ENCODE measurements around the gene NCAM1. TPM values are rescaled to one million over a fixed set of nuclear protein-coding genes. Genes with fewer than 3 reads are reported as not detected.

NCAM1 gene
- total and polyA plus RNA-seq, 2 of the 13 experiments (the other 11 are each of a cell fraction or from before 2014, with no cell fraction given): 0.05 TPM; not detected in 1

DNA sequence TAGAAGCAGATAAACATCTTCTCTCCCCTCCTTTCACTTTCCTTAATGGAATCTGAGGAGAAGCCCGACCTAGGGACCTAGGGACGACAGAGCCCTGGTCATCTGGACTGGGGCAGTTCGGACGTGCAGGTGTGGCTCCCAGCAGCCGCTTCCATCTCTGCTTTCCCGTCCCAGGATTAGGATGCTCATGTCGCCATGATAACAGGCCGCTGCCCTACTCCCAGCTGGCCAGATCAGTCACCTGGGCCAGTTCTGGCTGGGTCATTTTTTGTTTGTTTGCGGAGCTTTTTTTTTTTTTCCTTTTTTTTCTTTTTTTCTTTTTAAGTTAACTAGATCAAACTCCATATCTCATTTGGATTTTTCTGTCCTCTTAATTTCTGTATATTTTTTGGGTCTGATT is 186.9 kb downstream of the NCAM1 start:
- TF ChIP-seq HMGA1 (CRISPR knock-in tag; conservative IDR thresholded peaks at IDR 0.05) (no peak), KAT7 (CRISPR knock-in tag; IDR thresholded peaks at IDR 0.05; ENCODE audit: borderline replicate concordance) (no peak), ZNF543 (CRISPR knock-in tag; IDR thresholded peaks at IDR 0.05) (no peak), ZNF564 (CRISPR knock-in tag; IDR thresholded peaks at IDR 0.05) (no peak), NFATC3 (CRISPR knock-in tag; IDR thresholded peaks at IDR 0.05) (no peak), ZKSCAN5 (CRISPR knock-in tag; IDR thresholded peaks at IDR 0.05) (no peak), ADNP (CRISPR knock-in tag; IDR thresholded peaks at IDR 0.05) (no peak), HCFC1 (IDR thresholded peaks at IDR 0.05; ENCODE audit: low read depth, low read length) (no peak), HOXA5 (CRISPR knock-in tag; IDR thresholded peaks at IDR 0.05) (no peak), SMARCE1 (IDR thresholded peaks at IDR 0.05; ENCODE audit: borderline replicate concordance) (no peak), ZFY (CRISPR knock-in tag; IDR thresholded peaks at IDR 0.05) (no peak), JDP2 (CRISPR knock-in tag; IDR thresholded peaks at IDR 0.05; ENCODE audit: borderline replicate concordance) (no peak), POLR2A (IDR thresholded peaks at IDR 0.05; ENCODE audit: insufficient read depth in 1 of 2, low read depth in 2 of 2, low read length in 2 of 2) (no peak)
- TF ChIP-seq, protein P1, sequence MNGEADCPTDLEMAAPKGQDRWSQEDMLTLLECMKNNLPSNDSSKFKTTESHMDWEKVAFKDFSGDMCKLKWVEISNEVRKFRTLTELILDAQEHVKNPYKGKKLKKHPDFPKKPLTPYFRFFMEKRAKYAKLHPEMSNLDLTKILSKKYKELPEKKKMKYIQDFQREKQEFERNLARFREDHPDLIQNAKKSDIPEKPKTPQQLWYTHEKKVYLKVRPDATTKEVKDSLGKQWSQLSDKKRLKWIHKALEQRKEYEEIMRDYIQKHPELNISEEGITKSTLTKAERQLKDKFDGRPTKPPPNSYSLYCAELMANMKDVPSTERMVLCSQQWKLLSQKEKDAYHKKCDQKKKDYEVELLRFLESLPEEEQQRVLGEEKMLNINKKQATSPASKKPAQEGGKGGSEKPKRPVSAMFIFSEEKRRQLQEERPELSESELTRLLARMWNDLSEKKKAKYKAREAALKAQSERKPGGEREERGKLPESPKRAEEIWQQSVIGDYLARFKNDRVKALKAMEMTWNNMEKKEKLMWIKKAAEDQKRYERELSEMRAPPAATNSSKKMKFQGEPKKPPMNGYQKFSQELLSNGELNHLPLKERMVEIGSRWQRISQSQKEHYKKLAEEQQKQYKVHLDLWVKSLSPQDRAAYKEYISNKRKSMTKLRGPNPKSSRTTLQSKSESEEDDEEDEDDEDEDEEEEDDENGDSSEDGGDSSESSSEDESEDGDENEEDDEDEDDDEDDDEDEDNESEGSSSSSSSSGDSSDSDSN (CRISPR knock-in tag; IDR thresholded peaks at IDR 0.05): no peak
- TF ChIP-seq, protein P2, sequence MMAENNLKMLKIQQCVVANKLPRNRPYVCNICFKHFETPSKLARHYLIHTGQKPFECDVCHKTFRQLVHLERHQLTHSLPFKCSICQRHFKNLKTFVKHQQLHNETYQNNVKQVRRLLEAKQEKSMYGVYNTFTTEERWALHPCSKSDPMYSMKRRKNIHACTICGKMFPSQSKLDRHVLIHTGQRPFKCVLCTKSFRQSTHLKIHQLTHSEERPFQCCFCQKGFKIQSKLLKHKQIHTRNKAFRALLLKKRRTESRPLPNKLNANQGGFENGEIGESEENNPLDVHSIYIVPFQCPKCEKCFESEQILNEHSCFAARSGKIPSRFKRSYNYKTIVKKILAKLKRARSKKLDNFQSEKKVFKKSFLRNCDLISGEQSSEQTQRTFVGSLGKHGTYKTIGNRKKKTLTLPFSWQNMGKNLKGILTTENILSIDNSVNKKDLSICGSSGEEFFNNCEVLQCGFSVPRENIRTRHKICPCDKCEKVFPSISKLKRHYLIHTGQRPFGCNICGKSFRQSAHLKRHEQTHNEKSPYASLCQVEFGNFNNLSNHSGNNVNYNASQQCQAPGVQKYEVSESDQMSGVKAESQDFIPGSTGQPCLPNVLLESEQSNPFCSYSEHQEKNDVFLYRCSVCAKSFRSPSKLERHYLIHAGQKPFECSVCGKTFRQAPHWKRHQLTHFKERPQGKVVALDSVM (CRISPR knock-in tag; IDR thresholded peaks at IDR 0.05): no peak
- Histone ChIP-seq H3K9ac (ENCODE audit: insufficient read depth, low read depth, low read length) (no peak overlapping the region), H3K4me2 (ENCODE audit: low read depth, low read length) (no peak overlapping the region), H4K20me1 (ENCODE audit: insufficient read depth, low read length) (no peaks in the 10 kb centered on the region), H3K9me3 (ENCODE audit: low read length) (no peaks in the 10 kb centered on the region), H3K4me3 (replicated peaks in 1 of 3; ENCODE audit: insufficient read depth in 1 of 3, low read depth in 2 of 3, low read length in 3 of 3) (no peak overlapping the region), H3K79me2 (ENCODE audit: insufficient read depth, low read length) (no peaks in the 10 kb centered on the region), H3K4me1 (ENCODE audit: insufficient read depth, low read length) (no peaks in the 10 kb centered on the region), H2AFZ (ENCODE audit: low read length) (no peak overlapping the region), H3K27ac (ENCODE audit: extremely low read length, insufficient read depth, low read length) (no peak overlapping the region), H3K36me3 (replicated peaks in 1 of 2; ENCODE audit: control insufficient read depth in 1 of 2, insufficient read depth in 2 of 2, low read length in 2 of 2) (no peaks in the 10 kb centered on the region), H3K27me3 (ENCODE audit: control insufficient read depth in 1 of 2, insufficient read depth in 2 of 2, low read length in 2 of 2) (peaks cover 0 to 5% of the 10 kb centered on the region in 2 experiments; a peak in 2 of 5 replicates)
- ATAC-seq (no peak), DNase-seq (ENCODE audit: low spot score) (no peak), FAIRE-seq (no peak)
- in situ Hi-C loops (cut with HindIII; ENCODE audit: extremely low pct_ligation_motif_present, low pct_unique_long_range_greater_than_20kb) (no loop called here), intact Hi-C loops (cut with micrococcal nuclease; ENCODE audit: unreplicated experiment) (no loop called here)
- CTCF ChIA-PET (ENCODE audit: low intra/inter-chr PET ratio, low total read pairs): no interaction called here
- POLR2A ChIA-PET: no interaction called here
- no TSS peak for BruUV-seq (replicated peaks)
- WGBS (ENCODE audit: low lambda C conversion rate): 27% methylated on average over 8 of the region's 9 CpGs
